GM19455 (cell line): ENCODE results near the gene TBC1D14.

ENCODE experiments used
- ATAC-seq: cut with Tn5 transposase; IDR thresholded peaks from one replicate; pipeline ENCODE4 v1.9.1; 2021; ENCODE audit not compliant: unreplicated experiment

Gene TBC1D14

DNA sequence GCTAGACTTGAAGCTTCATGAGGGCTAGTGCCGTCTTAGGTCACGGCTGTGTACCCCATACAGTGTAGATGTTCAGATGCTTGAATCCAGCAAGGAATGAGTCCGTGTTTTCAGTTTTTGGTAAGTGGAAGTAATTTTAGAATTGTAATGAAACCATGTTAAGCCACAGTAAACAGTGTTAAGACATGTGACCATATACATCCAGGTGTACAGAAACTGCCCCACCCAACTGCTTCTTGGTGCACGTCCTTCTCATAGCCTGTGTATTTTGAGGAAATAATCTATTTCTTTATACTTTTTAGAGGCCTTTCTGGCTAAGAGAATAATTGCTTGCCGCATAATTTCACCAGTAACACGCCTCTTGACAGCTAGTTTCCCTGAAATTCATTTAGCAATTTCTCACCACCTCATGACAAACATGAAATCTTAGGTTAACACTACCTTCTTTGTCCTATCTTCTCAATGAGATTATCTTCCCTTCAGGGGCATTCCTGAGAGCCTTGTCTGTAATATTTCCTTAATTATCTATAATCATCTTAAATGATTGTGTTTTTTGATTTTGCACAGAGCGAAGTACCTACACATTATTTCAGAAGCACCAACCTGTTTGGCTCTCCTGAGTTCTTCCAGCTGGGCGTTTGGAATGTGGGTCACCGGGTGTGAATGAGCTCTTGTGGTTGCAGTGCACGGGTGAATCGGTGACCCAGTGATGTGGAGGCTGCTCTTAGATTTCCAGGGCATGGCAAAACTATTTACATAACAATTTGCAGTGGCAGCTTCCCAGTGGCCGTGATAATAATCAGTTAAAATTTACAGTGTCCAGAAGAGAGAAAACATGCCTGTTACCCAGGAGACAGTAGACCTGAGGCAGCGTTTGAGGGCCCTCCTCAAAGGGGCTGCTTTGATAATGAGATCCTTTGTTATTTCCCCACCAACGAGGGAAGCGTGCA lies 83.4 kb downstream of the TBC1D14 start:
- no peak for ATAC-seq

- no peak for ATAC-seq
Measured at GRCh38 chr4:6996481-6996880, 86.9 kb downstream of the TBC1D14 start.

GRCh38 chr4:6999172-7000086 lies 89.8 kb downstream of the TBC1D14 start:
- ATAC-seq, result no peak

GRCh38 chr4:7000421-7001176 lies 91.0 kb downstream of the TBC1D14 start:
- ATAC-seq, result no peak

GRCh38 chr4:7001271-7001670 lies 91.6 kb downstream of the TBC1D14 start:
- ATAC-seq, result no peak

DNA sequence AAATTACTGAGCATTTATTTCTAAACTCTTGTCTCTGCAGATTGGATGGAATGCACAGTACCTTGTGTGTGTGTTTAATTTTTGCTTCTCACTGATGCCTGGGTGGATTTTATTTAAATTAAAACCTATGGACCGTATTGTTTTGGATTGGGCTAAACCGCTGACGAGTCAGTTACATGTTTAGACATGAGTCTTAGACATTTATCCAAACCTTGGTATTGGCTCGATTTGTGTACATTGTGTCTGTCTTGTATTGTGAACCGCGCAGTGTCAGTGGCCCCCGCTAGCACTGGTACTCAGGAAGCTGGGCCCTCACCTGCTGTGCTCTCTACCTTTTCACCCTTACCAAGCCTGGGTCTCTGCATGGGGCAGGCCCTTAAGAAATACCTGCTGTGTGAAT lies 92.7 kb downstream of the TBC1D14 start:
- ATAC-seq, result no peak

DNA sequence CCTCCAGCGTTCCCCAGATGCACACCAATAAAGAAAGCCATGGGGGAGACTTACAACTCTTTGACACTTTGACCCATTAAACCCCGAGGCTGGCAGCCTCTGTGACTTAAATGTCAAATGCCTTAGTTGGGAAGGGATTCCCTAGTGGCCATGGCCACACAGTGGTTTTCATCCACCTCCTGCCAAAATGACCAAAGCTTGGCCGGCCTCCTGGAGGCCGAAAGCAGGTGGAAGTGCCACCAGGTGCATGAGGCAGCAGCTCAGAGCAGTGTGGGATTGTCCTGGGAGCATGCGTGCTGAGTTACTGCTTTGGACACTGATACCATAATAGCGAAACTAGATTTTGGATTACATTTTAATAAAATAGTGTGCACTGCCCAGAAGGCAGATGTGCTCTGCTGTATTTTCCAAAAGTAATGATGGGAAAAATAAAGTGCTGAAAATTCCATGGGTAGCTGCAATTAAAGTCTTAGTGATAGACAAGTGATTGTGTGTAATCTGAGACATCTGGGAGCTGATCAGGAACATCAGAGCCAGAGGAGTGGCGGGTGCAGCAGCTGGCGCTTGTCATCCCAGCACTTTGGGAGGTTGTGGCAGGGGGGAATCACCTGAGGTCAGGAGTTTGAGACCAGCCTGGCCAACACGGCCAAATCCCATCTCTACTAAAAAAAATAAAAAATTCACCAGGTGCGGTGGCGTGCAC lies 93.7 kb downstream of the TBC1D14 start:
- no peak for ATAC-seq

DNA sequence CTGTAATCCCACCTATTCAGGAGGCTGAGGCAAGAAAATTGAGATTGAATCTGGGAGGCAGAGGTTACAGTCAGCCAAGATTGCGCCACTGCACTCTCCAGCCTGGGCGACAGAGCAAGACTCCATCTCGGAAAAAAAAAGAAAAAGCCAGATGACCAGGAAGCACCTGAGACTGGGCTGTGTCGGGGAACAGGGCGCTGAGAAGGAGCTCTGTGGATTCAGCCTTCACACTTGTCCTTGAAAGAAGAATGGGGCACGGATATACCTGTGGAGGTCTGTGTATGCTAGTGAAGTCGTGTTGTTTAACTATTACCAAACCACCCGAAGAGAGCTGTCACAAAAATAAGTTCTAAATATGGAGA lies 94.2 kb downstream of the TBC1D14 start:
- ATAC-seq, result no peak

DNA sequence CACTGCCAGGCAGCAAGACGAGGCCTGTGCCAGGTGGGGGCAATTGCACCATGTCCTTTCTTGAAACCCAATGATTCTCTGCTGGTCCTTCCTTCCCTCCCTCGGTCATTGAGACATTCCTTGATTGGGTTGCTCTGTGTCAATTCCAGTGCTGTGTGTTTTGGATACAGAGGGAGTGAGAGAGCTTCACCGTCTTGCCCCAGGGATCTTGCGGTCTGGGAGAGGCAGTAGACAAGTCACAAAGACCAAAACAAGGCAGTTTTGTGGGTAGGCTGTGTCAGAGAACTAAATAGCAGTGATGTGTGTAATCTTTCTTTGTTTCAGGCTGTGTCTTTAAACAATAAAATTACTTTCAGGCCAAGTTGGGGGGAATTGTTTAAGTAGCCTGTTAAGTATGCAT lies 94.7 kb downstream of the TBC1D14 start:
- no peak for ATAC-seq

- ATAC-seq, result no peak
Measured at GRCh38 chr4:7005571-7005970, 95.9 kb downstream of the TBC1D14 start.

DNA sequence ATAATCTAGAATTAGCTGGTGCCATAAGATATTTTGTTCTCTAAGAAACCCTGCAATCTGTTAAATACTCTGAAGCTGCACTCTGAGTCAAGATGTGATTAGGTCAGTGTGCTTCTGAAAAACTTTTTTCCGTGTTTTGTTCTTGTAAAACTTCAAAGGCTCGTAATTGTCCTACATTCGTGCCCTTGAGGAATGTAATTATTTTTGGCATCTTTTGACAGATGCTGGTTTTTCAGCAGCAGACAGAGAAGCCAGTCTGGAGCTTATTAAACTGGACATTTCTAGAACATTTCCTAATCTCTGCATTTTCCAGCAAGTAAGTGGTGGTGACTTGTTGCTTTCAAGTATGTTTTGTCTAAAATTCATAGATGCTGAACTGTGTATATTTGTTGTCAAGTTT lies 96.8 kb downstream of the TBC1D14 start:
- no peak for ATAC-seq

DNA sequence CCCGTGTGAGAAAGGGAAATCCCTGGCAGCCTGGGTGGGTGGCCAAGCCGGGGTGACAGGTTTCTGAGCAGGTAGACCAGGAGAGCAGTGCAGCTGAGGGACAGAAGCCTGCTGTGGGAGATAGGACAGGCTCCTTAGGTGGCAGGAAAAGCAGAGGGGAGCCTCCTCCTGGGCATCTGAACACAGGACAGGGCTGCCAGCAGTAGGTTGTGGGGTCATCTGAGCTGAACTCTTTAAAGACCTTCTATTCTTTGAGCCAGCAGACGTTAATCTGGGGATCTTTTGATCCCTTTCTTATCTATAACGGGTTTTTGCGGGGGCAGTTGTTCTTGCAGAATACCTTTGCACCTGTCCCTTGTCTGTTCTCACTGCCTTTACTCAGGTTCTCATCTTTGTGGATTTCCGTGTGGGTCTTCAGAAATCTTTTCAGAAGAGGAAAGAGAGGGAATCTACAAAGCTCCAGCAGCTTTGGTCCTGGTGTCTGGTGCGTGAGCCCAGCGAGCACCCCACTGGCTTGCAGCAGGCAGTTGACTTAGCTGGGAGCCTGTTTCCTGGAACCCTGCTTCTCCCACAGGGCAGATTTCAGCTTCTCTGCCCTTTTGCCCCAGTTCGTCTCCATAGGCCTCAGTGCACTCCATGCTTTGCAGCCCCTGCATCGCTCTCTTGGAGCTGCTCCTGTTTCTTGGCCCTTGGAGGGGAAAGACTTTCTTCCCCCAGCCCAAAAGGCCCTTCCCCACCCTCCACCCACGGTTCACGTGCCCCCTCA lies 97.7 kb downstream of the TBC1D14 start:
- ATAC-seq, result no peak

- no peak for ATAC-seq
Measured at GRCh38 chr4:7007944-7008343, 98.3 kb downstream of the TBC1D14 start.

DNA sequence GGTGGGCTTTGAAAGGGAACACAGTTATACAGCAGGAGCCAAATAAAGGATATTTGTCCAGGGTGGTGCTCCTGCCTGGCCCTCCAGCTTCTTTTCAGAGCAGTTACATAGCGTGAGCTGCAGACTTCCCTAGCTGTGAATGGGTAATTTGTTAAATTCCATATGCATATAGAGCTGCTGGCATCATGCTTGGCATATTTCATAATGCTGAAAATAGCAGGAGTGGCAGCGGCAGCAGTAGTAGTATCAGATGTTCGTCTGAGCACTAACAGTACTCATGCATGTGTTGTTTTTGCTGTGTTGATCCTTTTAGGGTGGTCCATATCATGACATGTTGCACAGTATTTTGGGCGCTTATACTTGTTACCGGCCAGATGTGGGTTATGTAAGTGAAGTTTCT lies 99.9 kb downstream of the TBC1D14 start:
- ATAC-seq, result no peak

- no peak for ATAC-seq
Measured at GRCh38 chr4:7013175-7013574, 103.5 kb downstream of the TBC1D14 start.

DNA sequence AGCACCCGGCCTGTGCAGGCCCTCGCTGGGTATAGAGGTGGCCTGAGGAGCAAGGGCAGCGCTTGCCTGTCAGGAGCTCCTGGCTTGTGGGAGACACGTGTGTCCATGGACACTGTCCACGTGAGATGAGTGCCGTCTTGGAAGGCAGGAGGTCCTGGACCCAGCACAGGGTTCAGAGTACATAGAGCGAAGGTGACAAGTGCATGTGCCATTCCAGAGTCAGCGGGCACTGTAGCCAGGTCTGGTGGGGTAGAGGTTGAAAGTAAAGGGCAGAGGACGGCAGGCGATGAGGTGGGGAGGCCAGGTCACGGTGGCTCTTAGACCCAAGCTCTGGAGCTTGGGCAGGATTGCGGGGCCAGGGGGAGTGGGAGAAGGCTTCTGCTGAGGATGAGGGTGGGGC lies 105.2 kb downstream of the TBC1D14 start:
- ATAC-seq, result no peak

- ATAC-seq, result no peak
Measured at GRCh38 chr4:7015383-7016035, 105.9 kb downstream of the TBC1D14 start.

DNA sequence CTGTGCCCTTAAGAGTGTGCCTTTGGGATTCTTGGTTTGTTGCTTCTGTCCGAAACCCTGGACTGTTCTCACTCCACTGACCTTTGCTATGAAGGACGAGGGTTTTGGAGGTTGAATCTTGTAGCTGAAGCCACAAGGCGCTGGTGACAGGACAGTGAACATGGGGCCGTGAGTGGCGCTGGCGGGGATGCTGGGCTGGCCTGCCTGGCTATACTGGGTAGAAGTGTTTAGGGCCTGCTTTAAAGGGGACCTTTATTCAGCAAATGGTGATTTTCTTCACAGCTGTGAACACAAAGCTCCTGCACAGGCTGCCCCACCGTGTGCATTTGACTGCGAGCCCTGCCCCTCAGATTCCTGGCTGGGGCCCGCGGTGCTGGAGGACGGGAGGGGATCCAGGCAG lies 106.5 kb downstream of the TBC1D14 start:
- ATAC-seq, result no peak

- no peak for ATAC-seq
Measured at GRCh38 chr4:7016512-7016911, 106.9 kb downstream of the TBC1D14 start.
